ENCODE data around the gene CDC34.

Gene CDC34

DNA sequence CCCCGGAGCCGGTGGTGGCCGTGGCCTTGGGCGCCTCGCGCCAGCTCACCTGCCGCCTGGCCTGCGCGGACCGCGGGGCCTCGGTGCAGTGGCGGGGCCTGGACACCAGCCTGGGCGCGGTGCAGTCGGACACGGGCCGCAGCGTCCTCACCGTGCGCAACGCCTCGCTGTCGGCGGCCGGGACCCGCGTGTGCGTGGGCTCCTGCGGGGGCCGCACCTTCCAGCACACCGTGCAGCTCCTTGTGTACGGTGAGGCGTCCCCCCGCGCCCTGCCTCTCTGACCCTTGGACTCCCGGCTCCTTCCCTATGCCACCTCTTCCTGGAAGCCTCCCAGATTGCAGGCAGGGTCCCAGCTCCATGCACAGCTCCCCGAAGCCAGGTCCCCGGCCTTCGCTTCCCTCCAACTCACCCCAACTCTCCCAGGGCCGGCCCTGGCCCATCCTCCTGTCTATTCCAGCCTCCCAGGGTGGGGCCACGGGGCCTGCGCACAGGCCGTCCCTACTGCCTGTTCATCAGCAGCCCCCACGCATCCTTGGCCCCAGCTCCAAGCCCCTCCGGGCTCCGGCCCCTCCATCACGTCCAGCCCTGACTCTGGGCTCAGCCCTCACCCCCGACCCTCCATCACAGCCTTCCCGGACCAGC is 33.6 kb upstream of the CDC34 start:
- DNase-seq = no peak

GRCh38 chr19:498511-498891 is 33.1 kb upstream of the CDC34 start:
- no peak for DNase-seq

DNA sequence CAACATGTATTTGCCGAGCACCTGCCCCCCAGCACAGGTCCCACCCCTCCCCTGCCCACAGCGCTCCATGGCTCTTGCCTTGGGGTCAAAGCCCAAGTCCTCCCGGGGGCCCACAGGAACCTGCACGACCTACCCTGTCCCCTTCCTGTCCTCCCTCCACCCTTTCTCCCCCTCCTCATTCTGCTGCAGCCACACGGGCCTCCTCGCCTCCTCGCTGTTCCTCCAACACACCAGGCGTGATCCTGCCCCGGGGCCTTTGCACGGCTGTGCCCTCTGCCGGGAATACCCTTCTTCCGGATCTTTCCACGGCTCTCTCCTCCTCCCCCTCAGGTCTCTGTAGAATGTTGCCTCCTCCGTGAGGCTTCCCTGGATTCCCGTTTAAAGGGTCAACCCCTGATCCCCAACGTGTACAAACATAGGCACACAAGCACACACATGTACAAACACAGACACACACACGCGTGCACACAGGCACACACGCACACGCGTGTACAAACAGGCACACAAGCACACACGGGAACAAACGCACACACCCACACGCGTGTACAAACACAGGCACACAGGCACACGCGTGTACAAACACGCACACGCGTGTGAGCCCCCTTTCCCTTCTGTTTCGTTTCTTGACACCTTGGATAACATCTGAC is 32.5 kb upstream of the CDC34 start:
- no peak for DNase-seq

GRCh38 chr19:501646-502045 is 29.9 kb upstream of the CDC34 start:
- DNase-seq = no peak

- no peak for DNase-seq
Measured at GRCh38 chr19:504616-505015, 26.9 kb upstream of the CDC34 start.

DNA sequence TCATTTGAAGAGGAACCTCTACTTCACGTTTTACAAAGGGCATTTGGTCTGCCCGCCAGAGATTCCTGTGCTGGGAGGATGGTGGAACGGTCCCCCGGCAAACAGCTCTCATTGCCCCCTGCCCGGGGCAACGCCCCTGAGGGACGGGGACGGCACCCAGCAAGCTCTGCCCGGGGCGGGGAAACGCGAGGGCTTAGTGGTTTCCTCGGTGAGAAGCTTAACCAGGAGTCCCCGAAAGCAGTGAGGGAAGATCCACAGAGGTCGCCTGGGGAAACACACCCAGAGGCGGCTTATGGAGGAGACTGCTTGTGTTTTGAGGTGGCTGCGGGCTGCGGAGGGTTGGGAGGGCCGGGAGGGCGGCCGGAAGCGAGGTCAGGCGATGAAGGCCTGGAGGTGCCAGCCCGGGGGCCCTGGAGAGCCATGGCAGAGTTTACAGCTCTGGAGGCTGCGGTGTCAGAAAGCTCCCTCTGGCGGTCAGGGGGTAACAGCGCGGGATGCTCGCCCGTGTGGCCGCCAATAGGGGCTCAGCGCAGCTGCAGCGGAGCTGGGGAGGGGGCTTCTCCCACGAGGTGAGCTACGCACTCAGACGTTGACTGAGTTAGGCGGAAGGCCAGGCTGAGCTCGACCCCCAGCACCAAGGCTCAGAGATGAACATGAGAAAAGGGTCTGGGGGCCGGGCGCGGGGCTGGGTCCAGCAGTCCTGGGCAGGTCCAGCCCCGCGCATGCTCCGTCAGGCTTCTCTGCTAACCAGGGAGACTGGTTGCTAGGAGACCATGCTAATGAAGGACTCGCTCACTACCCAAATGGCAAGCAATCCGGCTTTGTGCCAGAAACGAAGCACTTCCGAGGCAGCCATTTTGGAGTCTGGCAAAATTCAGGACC is 24.9 kb upstream of the CDC34 start:
- DNase-seq = peak; percentile 91

DNA sequence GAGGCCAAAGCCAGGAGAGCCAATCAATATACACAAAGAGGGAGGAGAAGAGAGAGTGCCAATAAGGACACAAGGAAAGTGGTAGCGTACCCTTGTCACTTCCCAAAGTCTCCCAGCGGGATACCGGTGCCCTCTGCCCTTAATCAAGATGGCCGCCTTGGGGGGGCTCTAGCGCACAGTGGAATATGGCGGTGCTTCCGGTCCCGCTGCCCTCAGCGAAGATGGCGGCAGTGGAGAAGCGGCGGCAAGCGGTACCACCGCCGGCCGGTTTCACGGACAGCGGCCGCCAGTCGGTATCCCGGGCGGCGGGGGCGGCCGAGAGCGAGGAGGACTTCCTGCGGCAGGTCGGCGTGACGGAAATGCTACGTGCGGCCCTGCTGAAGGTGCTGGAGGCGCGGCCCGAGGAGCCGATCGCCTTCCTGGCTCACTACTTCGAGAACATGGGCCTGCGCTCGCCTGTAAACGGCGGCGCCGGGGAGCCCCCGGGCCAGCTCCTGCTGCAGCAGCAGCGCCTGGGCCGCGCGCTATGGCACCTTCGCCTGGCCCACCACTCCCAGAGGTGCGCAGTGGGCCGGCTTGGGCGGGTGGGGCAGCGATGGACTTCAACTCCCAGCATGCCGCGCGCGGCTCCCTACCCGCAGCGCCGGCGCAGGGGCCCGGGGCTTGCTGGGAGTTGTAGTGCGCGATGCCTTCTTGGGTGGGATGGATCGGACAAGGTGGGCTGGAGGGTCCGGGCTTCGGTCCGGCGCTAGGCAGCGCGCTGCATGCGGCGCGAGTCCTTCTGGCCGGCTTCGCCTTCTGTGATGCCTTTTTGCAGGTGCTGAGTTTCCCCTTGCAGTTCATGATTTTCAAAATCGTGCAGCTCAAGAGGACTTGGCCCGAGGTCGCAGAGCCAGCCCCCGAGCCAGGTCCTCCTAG is 24.0 kb upstream of the CDC34 start, which contains the start of gene TPGS1:
TSS of gene TPGS1 (plus strand) at position 212 of the 918 bp plus-strand sequence. CDS start at position 222, 10 bp downstream.
- peak; percentile 99 for DNase-seq

GRCh38 chr19:508204-509150 is 23.1 kb upstream of the CDC34 start:
- DNase-seq = no peak

DNA sequence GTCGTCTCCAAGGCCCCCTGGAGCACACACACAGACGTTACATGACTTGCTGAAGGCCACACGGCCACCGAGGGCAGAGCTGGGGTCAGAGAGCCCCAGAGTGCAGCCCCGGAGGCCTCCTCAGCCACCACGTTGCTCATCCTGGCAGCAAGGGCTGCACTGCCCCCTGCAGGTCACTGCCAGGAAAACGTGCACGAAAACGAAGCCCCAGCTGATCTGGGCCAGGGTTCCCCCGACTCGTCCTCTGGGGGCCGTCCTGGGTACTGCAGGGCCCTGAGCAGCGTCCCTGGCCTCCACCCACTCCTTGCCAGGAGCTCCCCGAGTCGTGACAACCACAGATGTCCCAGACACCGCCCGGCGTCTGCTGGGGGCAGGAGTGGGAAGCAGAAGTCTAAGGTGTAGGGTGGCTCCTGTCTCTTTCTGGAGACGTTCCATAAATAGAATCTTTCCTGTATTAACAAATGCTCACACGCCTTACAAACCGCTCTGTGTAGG is 20.9 kb upstream of the CDC34 start:
- DNase-seq = peak; percentile 93

GRCh38 chr19:511101-511851 is 20.3 kb upstream of the CDC34 start:
- peak; percentile 78 for DNase-seq

DNA sequence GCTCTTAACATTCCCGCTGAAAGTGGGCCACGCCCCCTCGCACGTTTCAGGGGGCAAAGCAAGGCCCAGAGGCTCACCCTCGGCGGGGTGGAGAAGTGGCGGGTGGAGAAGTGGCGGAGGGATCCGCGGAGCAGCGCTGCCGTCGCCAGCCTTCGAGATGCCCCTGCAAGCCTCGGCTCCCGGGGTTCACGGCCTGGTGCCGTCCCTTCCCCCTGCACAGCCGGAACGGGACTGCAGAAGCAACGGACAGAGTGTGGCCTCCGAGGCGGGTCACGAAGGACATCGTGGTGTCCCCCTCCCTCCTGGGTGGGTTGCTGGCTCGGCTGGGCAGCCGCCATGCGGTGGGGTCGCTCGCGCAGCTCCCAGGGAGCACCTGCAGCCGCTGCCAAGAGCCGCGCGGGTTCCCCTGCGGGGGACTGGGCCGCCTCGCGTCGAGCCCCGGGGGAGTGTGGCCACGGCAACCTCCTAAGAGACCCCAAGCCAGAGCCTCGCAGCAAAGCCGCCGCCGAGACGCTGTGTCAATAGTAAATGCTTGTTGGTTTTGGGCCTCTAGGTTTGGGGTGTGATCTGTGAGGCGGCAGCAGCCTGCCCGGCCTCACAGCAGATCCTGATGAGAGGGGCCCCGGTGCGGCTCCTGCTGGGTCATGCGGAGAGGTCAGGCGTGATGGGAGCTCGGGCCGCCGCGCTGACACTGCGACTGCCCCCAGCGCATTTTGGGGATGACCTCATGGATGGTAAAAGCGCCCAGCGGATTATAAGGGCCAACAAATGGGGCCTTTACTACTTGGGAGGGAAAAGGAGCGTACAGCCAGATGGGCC is 18.8 kb upstream of the CDC34 start:
- no peak for DNase-seq

- no peak for DNase-seq
Measured at GRCh38 chr19:513368-514165, 18.0 kb upstream of the CDC34 start.

DNA sequence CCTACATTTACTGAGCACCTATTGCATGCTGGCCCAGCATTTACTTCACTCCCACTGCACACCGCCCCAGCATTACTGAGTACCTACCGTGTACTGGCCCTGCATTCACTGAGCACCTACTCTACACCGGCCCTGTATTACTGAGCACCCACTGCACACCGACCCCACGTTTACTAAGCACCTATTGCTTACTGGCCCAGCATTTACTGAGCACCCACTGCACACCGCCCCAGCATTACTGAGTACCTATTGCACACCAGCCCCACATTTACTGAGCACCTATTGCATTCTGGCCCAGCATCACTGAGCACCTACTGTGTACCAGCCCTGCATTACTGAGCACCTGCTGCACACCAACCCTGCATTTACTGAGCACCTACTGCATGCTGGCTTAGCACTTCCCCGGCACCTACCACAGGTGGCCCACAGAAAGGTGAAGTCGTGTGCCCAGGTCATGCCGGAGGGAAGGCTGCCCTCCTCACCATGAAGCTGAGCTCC is 17.3 kb upstream of the CDC34 start:
- DNase-seq = no peak

GRCh38 chr19:517721-518597 is 13.6 kb upstream of the CDC34 start:
- DNase-seq = no peak

- no peak for DNase-seq
Measured at GRCh38 chr19:518598-519231, 12.8 kb upstream of the CDC34 start.

GRCh38 chr19:519449-519865 is 12.1 kb upstream of the CDC34 start:
- DNase-seq = no peak

GRCh38 chr19:522726-523125 is 8.8 kb upstream of the CDC34 start:
- no peak for DNase-seq
